Neural crest cell (in vitro differentiated cells): ENCODE measurements around the gene C1orf35. TPM values are rescaled to one million over a fixed set of nuclear protein-coding genes. Genes with fewer than 3 reads are reported as not detected.

Source experiments
- DNase-seq: peaks from one replicate; pipeline ENCODE4 v3.0.0; 2021; ENCODE audit warnings: low read depth, mixed read lengths, low spot score
- H3K27ac Mint-ChIP-seq: one replicate; pipeline ENCODE4 v1.8.0; 2021; ENCODE audit warnings: mild to moderate bottlenecking, mixed read lengths; ENCODE audit not compliant: unreplicated experiment
- H3K27me3 Mint-ChIP-seq: 2 replicates; pipeline ENCODE4 v1.8.0; 2021; ENCODE audit warnings: low read depth, mild to moderate bottlenecking, mixed read lengths
- H3K36me3 Mint-ChIP-seq: 2 replicates; pipeline ENCODE4 v1.8.0; 2021; ENCODE audit warnings: low read depth, mild to moderate bottlenecking, mixed read lengths
- H3K4me1 Mint-ChIP-seq: 2 replicates; pipeline ENCODE4 v1.8.0; 2021; ENCODE audit warnings: mixed read lengths
- H3K4me3 Mint-ChIP-seq: one replicate; pipeline ENCODE4 v1.8.0; 2021; ENCODE audit warnings: mild to moderate bottlenecking, mixed read lengths
- H3K9me3 Mint-ChIP-seq: 2 replicates; pipeline ENCODE4 v1.8.0; 2021; ENCODE audit warnings: mixed read lengths
- CTCF ChIP-seq: fragments of 200-600 bp; sonication (generic); conservative IDR thresholded peaks from 2 replicates; pipeline ENCODE4 v1.5.0; 2021; ENCODE audit warnings: antibody characterized with exemption, mild to moderate bottlenecking
- total RNA-seq: library from RNA; stranded (reverse); gene quantifications from 2 replicates; pipeline ENCODE4 v1.2.1, GENCODE V29; 2021

Gene C1orf35
- total RNA-seq, 1 donor from 2014 or later = 29.7 TPM

GRCh38 chr1:228144193-228144992 lies 41.3 kb upstream of the C1orf35 start:
- Mint-ChIP-seq H3K27ac (peak overlapping the region; percentile 57), H3K27me3 (peaks cover 6% of the 10 kb centered on the region), H3K9me3 (no peaks in the 10 kb centered on the region), H3K4me3 (peak overlapping the region; percentile 55), H3K4me1 (peaks cover 17% of the 10 kb centered on the region), H3K36me3 (no peaks in the 10 kb centered on the region)
- no peak for DNase-seq
- no peak for TF ChIP-seq CTCF

- Mint-ChIP-seq H3K27ac (peak overlapping the region; percentile 57), H3K9me3 (no peaks in the 10 kb centered on the region), H3K4me3 (peak overlapping the region; percentile 55), H3K36me3 (no peaks in the 10 kb centered on the region), H3K27me3 (peaks cover 8% of the 10 kb centered on the region), H3K4me1 (peaks cover 17% of the 10 kb centered on the region)
- no peak for TF ChIP-seq CTCF
- no peak for DNase-seq
Observed at GRCh38 chr1:228143480-228144192, 40.5 kb upstream of the C1orf35 start.

GRCh38 chr1:228142701-228143136 lies 39.6 kb upstream of the C1orf35 start:
- H3K36me3 Mint-ChIP-seq = no peaks in the 10 kb centered on the region
- peaks cover 18% of the 10 kb centered on the region for H3K27me3 Mint-ChIP-seq
- no peak overlapping the region for H3K27ac Mint-ChIP-seq
- no peak for TF ChIP-seq CTCF
- DNase-seq = no peak
- H3K4me3 Mint-ChIP-seq = peak overlapping the region; percentile 49
- no peaks in the 10 kb centered on the region for H3K9me3 Mint-ChIP-seq
- peaks cover 17% of the 10 kb centered on the region for H3K4me1 Mint-ChIP-seq

- Mint-ChIP-seq H3K27me3 (peaks cover 23% of the 10 kb centered on the region), H3K27ac (no peak overlapping the region), H3K36me3 (no peaks in the 10 kb centered on the region), H3K4me1 (peaks cover 17% of the 10 kb centered on the region), H3K4me3 (peak overlapping the region; percentile 49), H3K9me3 (no peaks in the 10 kb centered on the region)
- no peak for DNase-seq
- no peak for TF ChIP-seq CTCF
Observed at GRCh38 chr1:228142155-228142691, 39.1 kb upstream of the C1orf35 start.

GRCh38 chr1:228141226-228142044 lies 38.3 kb upstream of the C1orf35 start:
- no peak for DNase-seq
- no peaks in the 10 kb centered on the region for H3K9me3 Mint-ChIP-seq
- H3K27me3 Mint-ChIP-seq = peaks cover 31% of the 10 kb centered on the region
- TF ChIP-seq CTCF = no peak
- H3K36me3 Mint-ChIP-seq = no peaks in the 10 kb centered on the region
- peak overlapping the region; percentile 93 for H3K4me3 Mint-ChIP-seq
- H3K4me1 Mint-ChIP-seq = peaks cover 17% of the 10 kb centered on the region
- peak overlapping the region; percentile 81 for H3K27ac Mint-ChIP-seq
